HK-2 (cell line): ENCODE measurements around the gene EIF4A2.
A peak's percentile ranks its signal among the peaks of the same experiment; 100 is the strongest.

Experiments
- DNase-seq: peaks from one replicate; pipeline ENCODE4 v3.0.0-alpha.2; 2018; ENCODE audit not compliant: unreplicated experiment

The EIF4A2 gene

DNA sequence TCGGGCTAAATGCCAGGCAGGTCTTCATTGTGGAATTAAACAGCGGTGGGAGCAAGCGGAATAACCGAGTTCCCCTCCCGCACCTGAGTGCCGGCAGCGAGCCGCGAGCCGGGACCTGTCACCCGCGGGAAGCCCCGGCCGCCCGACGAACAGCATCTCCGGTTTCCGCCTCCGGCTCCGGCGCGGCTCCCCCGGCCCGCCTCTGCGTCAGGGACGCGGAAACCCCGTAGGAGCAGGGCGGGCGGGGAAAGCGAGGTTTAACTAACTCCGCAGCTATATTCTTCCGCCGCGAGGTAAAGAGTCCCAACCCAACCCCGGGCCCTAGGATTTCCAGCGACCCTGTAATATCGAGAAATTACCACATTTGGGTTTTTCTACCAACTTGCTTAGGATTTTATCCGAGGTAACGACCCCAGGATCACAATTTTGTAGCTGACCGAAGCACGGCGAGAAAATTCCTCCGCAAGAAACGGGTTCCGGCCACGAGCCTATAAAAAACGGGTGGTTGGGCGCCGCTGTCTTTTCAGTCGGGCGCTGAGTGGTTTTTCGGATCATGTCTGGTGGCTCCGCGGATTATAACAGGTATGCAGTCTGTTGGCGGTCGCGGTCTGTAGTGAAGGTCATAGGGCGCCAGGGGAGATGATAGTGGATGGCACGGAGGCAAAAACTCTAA is at the start of gene EIF4A2:
Gene EIF4A2 (plus strand): TSS at position 520 of the 673 bp plus-strand sequence. CDS start 34 bp downstream, at position 554.
- DNase-seq = peak; percentile 88

DNA sequence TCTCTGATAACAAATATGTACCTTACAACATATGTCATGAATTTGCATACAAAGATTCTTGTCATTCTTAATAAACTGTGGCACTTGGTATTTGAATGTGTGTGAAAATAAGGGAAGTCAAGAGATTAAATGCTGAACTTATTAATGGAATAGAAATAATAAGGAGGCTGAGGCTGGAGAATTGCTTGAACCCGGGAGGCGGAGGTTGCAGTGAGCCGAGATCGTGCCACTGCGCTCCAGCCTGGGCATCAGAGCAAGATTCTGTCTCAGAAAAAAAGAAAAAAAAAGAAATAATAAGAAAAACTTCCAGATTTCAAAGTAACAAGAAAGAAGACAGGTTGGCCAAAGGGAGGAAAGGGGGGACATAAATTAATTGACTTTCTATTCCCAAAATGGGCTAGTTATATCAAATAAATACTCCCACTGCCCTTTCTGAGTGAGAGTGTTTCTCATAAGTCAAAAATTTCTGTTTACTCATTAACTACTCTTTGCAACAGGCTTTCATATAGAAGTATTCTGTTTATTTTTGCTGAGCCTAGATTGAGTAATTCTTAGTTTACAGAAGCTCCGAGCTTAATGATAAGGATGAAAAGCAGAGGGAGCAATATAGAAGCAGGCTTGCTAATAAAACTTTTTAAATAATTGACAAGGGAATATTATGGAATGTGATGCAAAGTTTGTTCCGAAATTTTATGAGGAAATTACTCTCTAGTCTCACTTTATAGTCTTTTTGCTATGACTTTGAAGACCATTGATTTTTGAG is 40.6 kb upstream of the EIF4A2 start:
- DNase-seq = no peak

DNA sequence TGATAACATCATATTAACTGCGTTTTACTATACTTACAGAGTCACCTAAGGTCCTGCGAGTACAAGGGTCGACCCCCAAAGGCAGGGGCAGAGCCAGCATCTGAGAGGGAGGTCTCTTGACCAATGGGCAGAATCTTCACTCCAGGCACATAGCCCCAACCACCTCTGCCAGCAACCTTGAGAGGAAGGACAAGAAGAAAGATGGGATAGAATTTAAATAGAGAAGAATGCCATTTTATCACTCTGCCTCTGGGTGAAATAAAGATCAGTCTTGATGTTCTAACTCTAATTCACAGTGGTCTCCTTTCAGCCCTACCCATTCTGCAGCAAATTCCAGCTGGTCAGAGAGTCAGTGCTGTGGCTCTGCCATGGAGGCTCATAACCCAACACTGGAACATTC is 39.7 kb upstream of the EIF4A2 start:
- no peak for DNase-seq

DNA sequence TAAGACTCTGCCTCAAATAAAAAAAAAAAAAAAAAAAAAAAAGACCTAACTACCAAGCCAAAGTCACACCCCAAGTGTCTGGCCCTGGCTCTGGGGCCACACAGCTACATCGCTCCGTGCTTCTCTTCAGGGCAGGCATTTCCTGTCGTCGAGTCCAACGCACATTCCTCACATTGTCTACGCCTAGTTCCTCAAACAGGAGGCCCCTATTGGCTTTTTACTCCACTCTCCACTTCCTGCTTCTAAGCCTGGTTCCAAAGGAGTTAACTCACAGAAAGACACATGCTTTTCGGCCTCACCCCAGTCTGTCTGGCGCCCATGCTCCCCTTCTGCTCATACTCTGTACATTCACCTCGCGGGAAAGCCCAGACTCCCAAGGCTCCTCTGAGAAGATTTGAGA is 37.4 kb upstream of the EIF4A2 start:
- peak; percentile 15 for DNase-seq

DNA sequence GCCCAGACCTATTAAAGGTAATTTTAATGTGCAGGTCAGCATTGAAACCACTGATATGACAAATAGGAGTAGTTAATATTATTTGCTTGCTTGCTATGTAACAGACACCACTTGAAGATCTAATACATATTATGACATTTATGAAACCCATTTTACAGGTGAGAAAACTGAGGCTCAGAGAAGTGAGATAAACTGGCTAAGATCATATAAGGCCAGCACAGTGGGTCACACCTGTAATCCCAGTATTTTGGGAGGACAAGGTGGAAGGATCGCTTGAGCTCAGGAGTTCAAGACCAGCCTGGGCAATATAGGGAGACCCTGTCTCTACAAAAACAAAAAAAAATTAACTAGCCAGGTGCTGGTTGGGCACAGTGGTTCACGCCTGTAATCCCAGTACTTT is 33.1 kb upstream of the EIF4A2 start:
- no peak for DNase-seq

DNA sequence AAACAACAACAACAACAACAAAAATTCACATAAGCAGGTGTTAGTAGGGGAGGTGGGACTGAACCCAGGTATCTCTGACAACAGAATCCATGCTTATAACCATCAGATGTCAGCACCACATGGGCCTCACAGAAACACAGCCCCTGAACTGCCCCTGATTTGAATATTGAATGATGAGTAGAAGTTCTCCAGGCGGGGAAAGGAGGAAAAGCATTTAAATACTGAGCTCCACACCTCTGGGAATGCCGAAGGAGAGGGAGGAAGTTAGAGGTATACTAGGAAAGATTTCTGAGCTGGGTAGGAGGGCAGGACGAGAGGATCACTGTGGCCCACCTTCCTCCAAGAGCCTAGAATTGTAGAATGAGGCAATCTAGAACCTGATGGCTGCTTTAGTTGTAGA is 31.9 kb upstream of the EIF4A2 start:
- no peak for DNase-seq

DNA sequence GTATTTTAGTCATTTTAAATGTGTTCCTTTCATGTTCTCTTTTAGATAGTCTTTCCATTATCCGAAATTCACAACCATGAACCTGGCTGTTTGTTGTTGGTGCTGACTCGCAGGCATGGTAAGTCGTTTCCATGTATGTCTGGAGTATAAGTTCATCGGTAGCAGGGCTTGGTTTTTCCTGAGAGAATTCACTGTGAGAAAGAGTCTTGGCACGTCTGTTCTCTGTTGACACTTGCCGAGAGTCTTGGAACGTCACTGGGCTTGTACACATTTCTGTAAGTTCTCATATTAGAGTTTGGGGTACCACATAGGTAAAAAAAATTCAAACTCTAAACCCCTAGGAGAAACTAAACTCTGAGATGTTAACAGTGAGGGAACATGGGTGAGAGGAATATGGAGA is 29.4 kb upstream of the EIF4A2 start:
- no peak for DNase-seq

DNA sequence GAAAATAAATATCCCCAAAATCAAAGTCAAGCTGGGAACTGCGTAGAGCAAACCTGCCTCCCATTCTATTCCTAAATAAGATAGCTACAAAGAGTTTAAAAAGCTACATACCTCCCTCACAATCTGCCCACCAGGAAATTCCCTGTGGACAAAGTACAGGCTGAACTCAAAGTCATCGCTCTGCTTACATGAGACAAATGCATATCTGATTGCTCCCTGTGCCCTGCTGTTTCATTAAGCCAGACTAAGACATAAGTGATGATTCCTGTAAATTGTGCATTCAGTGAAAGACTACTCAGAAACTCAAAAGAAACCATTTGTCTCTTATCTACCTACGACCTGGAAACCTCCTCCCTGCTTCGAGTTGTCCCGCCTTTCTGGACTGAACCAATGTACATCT is 28.5 kb upstream of the EIF4A2 start:
- no peak for DNase-seq

DNA sequence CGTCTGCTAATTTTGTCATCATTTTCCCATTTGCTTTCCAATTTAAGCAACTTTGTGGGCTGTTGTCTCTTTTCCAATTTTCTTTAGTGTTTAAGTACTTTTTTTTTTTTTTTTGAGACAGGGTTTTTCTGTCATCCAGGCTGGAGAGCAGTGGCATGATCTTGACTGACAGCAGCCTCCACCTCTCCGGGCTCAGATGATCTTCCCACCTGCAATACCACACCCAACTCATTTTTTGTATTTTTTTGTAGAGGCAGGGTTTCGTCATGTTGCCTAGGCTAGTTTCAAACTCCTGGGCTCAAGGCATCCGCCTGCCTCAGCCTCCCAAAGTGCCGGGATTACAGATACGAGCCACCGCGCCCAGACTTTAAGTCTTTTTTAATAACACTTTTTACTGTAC is 26.2 kb upstream of the EIF4A2 start:
- no peak for DNase-seq

DNA sequence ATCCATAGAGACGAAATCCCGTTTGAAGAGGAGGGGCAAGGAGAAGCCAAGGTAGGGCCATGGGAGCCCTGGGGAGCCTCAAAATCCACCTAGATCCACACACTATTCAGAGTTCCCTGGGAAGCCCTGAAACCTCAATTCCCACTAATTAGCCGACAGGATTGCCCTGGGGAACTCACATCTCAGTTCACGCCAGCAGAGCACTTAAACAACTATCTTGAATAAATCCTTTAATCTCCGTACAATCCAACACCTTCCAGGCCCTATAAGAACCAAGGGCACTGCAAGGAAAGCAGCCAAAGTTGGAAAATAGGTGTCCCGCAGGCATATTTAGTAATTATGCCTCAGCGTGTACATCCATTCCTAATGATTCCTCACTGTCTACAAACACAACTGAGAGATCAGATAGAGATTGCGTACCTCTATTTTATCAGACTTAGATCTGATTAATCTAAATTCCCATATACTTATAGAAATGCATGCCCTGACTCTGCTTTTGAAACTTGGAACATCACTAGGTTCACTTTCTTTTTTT is 25.6 kb upstream of the EIF4A2 start:
- DNase-seq = no peak

DNA sequence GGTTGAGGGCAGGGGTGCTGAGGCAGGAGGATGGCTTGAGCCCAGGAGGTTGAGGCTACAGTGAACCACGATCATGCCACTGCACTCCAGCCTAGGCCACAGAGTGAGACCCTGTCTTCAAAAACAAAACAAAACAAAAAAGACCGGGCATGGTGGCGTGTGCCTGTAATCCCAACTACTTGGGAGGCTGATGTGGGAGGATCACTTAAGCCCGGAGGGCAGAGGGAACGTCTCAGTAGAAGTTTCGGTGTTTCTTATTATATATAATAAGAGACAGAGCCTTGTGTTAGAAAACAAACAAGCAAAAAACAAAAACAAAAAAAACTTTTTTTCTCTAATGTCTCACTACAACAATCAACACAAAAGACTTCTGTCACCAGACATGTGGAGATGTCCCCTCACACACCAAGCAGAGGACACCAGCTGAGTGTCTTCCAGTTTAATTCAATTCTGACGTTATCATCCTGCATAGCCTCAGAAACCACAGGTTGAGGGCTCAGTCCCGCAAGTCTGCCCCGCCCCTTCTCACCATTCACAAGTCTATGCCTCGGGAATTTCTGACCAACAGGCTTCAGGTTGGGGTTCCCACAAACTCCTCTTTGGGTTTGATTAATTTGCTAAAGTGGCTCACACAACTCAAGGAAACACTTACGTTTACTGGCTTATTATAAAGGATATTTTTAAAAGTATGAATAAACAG is 24.0 kb upstream of the EIF4A2 start:
- peak; percentile 12 for DNase-seq

DNA sequence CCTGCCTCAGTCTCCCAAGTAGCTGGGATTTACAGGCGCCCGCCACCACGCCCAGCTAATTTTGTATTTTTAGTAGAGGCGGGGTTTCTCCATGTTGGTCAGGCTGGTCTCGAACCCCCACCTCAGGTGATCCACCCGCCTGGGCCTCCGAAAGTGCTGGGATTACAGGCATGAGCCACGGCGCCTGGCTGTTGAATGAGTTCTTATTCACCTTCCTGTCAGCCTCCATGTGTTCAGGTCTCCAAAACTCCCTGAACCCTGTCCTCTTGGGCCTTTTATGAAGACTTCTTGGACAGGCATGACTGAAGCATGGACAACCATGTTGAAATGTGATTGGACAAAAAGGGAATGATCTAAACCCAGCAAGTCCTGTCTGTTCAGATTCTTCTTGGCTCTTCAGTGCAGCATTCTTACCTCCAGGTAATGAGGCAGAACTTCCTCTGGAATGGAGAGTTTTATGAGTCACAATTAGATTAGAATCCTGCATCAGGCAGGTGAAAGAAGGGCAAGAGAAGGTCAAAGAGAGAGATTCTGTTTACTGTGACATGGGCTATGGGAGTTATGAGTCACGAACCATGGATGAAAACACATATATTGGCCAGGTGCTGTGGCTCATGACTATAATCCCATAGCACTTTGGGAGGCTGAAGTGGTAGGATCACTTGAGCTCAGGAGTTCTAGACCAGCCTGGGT is 23.1 kb upstream of the EIF4A2 start:
- no peak for DNase-seq

DNA sequence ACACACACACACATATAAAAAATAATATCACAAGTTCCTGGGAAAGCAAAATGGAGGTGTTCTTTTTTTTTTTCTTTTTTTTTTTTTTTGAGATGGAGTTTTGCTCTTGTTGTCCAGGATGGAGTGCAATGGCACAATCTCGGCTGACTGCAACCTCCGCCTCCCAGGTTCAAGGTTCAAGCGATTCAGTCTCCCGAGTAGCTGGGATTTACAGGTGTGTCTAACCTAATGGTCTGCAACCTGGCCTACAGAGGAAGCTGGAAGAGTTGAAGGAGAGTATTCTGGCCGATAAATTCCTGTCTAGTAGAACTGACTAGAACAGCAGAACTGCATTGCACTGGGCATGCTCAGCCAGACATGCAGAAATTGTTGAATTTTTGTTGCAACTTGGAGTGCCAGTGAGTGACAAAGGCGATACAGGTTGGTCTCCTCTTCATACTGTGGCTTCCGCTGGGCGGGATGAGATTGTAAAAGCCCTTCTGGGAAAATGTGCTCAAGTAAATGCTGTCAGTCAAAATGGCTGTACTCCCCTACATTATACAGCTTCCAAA is 22.4 kb upstream of the EIF4A2 start:
- no peak for DNase-seq

DNA sequence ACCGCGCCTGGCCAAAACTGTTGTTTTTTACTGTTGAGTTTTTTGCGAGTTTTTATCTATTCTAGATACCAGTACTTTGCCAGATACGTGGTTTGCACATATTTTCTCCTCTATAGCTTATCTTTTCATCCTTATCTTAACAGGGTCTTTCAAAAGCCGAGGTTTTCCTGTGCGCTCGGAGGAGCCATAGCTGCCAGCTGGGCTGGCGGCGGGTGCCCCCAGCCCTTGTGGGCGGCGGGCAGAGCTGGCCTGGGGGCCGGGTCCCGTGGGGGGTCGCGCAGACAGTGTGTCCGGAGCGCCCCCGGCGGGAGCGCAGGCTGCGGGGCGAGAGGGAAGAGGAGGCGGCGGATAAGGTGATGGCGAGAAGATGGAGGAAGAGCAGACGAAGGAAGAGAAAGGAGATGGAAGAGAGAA is 11.1 kb upstream of the EIF4A2 start:
- no peak for DNase-seq

DNA sequence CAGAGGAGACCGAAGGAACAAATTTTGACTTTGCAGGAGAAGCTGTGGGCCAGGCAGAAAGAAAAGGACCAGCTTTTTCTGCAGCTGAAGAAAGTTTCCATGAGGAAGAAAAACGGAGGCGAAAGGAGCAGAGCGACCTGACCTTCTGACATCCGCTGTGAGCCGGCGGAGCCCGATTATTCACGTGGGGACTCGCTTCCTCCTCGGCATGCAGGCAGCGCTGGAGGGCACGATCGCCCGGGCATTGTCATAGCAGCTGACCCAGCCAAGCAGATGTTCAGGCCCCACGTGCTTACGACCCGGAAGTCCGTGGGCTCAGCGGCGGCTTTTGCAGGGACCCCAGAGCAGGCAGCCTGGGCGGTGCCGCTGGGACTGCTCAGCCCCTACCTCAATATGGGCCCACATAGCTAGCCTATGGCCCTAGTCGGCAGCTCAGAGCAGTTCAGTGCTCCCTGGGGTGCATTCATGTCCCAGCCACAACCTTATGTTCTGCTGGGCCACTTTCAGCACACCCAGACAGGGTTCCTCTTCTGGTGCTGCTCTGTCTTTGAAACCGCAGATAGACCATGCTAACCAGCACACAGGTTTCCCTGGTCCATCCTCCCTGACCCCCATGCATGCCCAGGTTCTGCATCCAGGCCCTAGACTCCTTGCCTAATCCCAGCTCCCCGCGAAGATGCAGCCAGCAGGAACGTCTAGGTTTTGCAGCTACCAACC is 10.5 kb upstream of the EIF4A2 start:
- DNase-seq = no peak

DNA sequence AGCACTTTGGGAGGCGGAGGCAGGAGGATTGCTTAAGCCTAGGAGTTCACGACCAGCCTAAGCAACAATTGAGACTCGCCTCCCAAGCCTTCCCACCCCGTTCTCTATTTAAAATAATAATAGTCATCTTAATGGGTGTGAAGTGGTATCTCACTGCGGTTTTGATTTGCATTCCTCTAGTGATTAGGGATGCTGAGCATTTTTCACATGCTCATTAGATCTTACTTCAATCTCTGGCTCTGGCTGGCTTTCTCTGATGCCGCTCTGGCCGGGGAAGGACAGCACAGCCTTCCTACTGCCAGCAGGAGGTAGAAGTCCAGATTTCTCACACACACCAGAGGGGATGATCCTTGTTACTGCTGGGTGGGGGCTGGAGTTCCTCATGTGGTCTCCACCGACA is 7.4 kb upstream of the EIF4A2 start:
- no peak for DNase-seq

DNA sequence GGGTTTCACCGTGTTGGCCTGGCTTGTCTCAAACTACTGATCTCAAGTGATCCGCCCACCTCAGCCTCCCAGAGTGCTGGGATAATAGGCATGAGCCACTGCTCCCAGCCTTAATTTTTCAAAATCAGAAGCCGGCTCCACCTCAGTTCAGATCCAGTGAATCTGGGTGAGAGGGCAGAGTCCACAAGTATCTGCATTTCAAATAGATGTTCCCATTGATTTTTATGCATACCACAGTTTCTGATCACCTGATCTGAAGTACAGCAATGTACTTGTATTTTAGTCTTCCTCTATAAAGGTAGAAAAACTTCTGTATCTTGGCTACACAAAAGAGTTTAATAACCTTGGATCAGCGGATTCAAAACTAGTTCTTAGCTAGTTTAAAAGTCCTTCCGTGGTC is 4.2 kb upstream of the EIF4A2 start:
- DNase-seq = no peak

DNA sequence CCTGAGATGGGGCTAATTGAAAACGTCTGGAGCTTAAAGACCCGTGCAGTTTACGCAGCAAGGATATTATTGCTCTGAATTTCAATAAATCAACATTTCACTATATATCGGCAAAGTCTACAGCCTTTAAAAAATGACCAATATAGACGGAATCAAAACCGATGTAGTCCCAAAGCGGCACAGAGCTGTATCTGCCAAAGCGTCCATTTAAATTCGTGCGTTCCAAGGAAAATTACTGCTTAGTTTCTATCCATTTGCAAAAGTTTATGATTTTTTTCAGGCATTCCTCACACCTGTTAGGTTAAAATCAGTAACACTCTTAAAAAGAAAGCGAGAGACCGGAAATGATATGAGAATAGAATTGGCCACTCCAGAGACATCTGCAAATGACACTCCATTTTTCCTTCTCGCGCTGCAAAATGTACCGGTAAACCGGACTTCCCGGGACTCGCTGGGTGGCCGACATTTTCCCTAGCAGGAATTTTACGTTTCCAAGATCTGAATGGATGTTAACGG is 777 bp upstream of the EIF4A2 start:
- DNase-seq = no peak

DNA sequence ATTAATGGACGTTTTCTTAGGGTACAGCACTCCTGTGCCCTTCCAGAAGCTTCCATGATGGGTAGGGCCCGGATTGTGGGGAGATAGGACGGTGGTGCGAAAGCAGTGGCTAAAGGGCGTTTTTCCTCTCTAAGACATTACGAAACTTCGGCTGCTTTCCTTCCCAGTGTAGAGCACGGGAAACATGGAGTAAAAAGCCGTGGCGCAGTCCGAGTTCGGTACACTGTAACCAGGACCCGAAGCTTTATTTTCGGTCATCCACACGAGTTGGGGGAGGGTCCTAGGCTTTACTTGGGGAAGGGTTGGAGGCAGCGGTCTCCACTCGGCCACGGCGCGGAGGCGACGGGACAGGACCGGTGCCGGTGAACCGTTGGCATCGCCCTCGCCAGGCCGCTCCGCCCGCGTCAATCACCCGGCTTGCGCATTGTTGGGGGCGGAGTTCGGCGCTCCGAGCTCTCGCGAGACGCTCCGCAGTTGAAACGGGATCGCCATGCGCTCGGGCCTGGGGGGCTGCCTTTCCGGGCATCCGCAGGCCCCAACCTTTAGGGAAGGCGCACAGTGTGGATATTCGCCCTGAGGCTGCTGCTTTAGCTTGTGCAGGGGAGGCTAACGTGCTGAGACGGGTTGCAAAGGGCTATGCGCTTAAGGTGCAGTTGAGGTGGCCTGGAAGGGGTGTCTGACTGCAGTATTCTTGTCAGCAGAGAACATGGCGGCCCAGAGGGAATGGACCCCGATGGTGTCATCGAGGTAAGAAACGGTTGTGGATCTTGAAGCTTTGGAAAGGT is 546 bp downstream of the EIF4A2 start:
- DNase-seq = peak; percentile 74
